SHP77 treated with DMSO at 0.1 percent for 48 hours (cell line): ENCODE measurements around the gene CTNNA3.

Source experiments
- DNase-seq: peaks from one replicate; lab custom pipeline; 2025; lab: John Stamatoyannopoulos, UW

The CTNNA3 gene

DNA sequence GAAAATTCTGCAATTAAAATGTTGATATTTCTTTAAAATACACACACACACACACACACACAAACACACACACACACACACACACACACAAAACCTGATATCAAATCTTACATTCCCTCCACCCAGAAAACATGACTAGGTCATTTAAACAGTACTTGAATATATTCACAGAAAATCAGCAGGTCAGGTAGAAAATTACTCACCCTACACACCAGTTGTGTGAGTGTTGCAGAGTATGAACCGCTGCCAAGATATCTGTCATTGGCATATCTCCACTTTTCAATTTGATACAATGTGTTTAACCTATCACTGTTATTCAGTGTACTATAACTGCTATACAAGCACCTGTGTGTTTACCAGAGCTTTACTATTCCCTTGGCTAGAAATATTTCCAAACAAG, 1053.8 kb downstream of the CTNNA3 start:
- no peak for DNase-seq

GRCh38 chr10:66639371-66639770, 1056.6 kb downstream of the CTNNA3 start:
- no peak for DNase-seq

DNA sequence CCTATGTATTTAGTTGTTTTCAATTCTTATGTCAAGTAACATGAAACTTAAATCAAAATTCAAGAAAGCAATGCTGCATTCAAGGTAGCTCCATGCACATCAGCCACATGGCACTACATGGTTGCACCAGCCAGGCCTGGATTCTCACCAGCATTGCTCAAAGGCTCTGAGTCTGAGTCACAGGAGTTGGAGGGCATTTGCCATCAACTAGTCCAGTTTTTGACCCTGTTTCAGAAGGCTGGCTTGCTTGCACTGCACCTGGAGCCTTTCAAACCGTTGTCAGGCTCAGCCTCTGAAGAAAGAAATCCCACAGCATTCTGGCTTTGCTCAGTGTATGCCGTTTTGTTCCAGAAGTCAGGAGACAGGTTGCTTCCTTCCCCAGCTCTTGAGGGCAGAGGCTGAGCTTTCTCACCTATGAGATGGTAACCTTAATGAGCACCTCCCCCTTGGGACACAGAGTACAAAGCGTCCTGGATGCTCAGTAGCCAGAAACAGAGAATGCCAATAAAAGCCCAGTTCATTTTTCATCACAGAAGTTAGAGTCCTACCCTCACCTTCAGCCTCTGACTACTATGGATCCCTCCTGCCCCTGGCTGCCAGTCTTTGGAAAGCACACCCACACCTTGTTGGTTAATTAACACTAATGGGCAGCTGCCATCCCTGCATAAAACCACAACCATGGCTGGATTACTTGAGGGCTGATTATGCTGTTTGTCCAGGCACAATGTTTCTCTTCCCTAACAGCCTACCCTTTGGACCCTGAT, 1058.5 kb downstream of the CTNNA3 start:
- DNase-seq: no peak

GRCh38 chr10:66629996-66630395, 1066.0 kb downstream of the CTNNA3 start:
- DNase-seq: no peak

DNA sequence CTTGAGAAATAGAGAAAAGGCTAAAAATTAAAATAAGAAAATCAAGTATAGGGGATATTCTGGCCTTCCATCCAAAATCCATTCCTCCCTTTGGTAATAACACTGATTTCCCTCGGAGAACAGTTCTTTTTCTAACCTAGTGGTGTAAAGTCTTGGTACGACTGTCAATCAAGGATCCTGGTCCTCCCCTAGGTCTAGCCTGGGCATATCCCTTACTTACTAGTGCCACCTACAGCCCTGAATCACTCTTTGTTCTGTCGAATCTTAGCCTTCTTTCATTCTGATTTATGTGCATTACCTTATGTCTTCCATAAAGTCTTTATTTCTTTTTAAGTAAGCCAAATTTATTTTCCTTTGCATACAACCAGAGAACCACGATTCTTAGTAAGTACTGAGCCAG, 1068.8 kb downstream of the CTNNA3 start:
- peak; percentile 42 for DNase-seq

DNA sequence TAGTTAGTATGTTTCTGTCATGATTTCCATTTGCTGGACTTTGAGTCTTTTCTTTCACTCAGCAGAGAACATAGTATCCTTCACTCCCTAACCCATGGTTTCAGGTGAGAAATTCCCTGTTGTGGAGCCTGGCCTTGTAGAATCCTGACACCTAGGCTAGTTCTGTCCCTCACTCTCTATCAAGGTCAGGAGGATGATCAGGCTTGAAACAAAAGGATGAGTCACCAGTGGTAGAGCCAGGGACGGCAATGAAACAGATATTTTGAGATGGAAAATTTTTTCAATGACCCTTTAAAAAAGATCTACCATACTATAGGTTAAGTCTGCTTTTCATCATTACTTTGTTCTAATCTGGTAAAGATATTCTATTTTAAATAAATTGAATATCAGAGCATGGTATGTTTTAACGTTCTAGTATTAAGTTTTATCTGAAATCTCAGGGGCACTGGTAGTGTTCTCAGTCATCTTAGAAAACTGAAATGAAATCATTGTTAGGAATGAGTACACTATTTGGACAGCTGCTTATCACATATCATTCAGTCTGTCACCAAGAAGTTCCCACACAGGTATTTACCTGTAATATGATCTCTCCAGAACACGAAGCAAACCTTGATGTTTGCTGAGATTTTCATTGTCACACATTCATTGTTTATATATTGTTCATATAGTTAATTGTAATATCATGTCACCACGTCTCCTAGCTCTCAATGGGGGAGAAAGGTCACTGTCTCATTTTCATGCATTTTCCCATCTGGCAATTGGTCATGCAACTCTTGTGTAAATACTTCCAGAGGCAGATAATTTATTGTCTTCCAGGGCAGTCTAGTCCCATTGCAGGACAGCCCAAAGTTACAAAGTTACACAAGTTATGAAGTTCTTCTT, 1070.0 kb downstream of the CTNNA3 start:
- DNase-seq: peak; percentile 69

- DNase-seq: no peak
These were observed 1073.9 kb downstream of the CTNNA3 start for GRCh38 chr10:66622050-66622449.

DNA sequence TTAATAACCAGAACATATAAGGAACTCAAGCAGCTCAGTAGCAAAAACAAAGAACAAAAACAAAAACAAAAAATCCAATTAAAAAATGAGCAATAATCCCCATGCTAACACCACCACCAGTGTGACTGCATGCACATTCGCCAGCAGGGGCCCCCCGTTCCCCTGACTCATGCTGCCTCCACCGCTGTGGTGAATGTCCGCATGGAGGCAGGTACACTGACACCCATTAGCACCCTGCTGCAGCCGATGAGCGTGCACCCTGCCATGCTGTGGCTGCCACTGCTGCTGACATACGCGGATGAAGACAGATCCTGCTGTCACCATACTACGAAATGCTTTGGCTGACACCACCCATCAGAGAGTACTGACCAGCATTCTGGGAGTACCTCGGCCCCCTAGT, 1091.8 kb downstream of the CTNNA3 start:
- DNase-seq: no peak

DNA sequence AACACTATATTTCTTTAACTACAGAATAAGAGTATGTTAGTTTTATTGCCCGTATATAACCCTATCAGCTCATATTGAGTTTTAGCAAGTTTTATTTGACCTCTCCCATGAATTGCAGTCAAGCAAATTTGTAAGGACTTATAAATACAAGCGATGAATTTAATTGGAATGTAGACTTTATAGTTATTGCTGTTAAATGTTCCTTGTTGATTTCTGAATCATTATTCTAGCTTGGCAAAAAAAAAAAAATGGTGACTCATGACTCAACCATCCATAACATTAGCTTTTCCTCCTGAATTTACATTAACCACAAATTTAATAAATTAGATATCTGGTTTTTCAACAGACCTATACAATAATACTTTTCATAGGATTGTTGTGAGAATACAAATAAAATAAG, 1104.1 kb downstream of the CTNNA3 start:
- no peak for DNase-seq

- no peak for DNase-seq
These were observed 1108.3 kb downstream of the CTNNA3 start for GRCh38 chr10:66587680-66588050.

DNA sequence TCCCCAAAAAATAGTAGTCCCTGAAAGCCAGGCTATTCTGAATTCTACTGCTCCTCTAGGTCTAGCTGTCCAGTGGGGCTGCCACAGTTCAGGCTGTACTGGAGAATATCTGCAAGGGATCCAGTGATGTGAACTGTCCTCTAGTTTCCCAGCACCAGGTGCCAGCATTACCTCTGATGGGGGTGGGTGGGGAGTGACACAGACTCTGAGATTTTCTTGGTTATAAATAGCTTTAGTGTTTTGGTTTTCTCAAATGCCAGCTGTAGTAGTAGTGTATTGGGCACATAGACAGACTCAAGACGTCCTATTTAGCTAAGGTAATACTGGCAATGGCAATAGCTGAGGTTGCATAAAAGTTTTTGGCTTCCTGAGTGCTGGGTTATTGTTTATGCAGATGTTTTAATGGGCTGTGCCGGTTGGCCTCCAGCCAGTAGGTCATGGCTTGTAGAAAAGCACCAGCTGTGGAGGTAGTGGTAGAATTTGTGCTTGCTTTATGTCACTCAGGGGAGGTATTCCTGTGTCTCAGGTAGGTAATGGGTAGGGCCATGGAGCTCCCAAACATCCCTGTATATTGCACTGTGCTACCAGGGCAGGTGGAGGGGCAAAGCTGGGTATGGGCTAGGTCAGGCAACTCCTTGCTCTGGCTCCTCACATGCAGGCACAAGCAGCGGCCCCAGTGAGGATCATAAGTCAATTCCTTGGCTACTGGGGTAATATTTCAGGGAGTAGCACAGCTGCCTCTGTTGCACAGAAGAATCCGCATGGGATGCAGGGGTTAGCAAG, 1108.9 kb downstream of the CTNNA3 start:
- DNase-seq: no peak

- DNase-seq: no peak
These were observed 1109.9 kb downstream of the CTNNA3 start for GRCh38 chr10:66586073-66586472.

DNA sequence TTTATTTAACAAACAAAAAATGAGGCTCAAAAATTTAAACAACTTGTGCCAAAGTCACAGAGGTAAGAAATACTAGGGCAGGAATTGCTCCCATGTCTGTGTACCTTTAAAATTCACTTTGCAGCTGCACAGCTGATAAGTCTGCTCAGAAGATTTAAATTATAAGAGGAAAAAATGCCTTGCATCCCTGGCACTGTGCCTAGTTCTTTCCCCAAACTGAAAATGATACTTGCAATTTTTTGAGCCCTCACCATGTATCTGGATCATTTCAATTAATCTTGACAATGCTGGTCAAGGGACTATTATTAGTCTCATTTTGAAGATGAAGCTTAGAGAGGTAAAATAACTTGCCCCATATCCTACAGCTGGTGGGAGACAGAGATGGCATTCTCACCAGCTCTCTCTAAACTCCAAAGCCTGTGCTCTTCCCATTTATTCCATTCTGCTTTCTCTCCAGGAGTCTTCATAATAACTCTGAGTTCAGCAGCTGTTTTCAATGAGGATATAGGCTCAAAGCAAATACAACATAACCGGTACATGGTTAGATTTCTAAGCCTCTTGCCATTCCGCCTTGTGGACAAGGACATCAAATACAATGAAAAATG, 1120.6 kb downstream of the CTNNA3 start:
- no peak for DNase-seq

GRCh38 chr10:66572700-66573099, 1123.3 kb downstream of the CTNNA3 start:
- DNase-seq: peak; percentile 5

GRCh38 chr10:66565999-66566398, 1130.0 kb downstream of the CTNNA3 start:
- DNase-seq: no peak

- DNase-seq: no peak
These were observed 1131.7 kb downstream of the CTNNA3 start for GRCh38 chr10:66564287-66564686.

DNA sequence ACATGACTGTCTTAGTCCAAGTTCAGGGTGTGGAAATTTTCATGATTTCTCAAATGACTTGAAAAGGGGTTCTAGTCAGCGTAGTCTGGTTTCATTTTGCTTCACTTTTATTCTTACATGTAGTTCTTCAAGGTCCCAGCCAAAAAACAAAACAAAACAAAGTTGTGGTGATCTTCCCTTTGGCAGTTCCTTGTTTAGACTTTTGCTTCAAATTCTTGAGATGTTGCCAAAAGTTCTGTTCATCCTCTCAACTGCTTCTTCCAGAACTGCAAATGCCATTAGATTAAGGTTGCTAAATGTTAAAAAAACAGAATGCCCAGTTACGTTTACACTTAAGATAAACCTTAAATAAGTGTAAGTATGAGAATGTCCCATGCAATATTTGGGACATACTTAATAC, 1140.9 kb downstream of the CTNNA3 start:
- no peak for DNase-seq

DNA sequence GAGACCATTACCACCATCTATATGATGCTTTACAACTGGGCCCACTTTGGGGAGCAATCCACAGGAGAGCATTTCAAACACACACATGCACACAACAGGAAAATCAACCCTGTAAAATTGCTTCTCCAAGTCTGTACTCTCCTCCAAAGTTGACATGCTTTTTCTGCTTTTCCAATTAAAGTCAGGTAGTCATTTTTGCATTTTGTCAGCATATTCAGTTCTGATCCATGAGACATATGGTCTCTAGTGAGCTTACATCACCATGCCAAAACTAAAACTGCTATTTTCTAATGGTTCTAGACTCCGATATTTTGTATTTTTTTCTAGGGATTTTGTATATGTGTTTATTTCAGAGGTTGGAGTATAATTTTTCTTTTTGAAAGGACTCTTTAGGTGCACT, 1143.7 kb downstream of the CTNNA3 start:
- DNase-seq: no peak

- DNase-seq: no peak
These were observed 1145.6 kb downstream of the CTNNA3 start for GRCh38 chr10:66550351-66550750.

DNA sequence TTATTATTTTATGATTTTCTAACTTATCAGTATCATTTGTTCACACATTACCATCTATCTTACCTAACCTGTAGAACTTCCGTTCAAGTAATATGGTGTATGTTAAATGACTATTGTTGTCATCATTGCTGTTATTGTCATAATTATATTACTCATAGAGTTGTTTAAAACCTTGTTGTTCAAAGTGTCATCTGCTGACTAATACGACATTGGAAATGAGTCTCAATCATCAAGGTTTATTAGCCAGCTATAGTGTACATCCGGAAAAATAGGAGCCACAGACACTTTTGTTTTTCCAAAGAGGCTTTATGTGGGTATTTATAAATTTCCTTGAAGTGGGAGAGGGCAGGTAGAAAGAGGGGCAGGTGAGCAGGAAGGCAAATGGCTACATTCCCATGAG, 1157.1 kb downstream of the CTNNA3 start:
- DNase-seq: no peak

- DNase-seq: no peak
These were observed 1157.6 kb downstream of the CTNNA3 start for GRCh38 chr10:66538371-66538770.

GRCh38 chr10:66537186-66537585, 1158.8 kb downstream of the CTNNA3 start:
- DNase-seq: no peak
